H9 (cell line): ENCODE measurements around the gene SEMA5A. TPM values are rescaled to one million over a fixed set of nuclear protein-coding genes. Genes with fewer than 3 reads are reported as not detected.

Source experiments
- DNase-seq: peaks from one replicate; pipeline ENCODE4 v3.0.0-alpha.2; 2017
- H2AFZ ChIP-seq: one replicate; pipeline ENCODE4 v1.6.1; 2013; ENCODE audit warnings: mild to moderate bottlenecking, low read length, control low read depth, moderate library complexity
- H2AK5ac ChIP-seq: 2 replicates; pipeline ENCODE4 v1.6.1; 2013; ENCODE audit warnings: low read length, control low read depth, mixed read lengths; ENCODE audit not compliant: insufficient read length
- H2BK120ac ChIP-seq: one replicate; pipeline ENCODE4 v1.6.1; 2013; ENCODE audit warnings: low read depth, mild to moderate bottlenecking, low read length, control low read depth, inconsistent platforms; ENCODE audit not compliant: poor library complexity, severe bottlenecking
- H2BK12ac ChIP-seq: 2 replicates; pipeline ENCODE4 v1.6.1; 2013; ENCODE audit warnings: low read length, control low read depth, mixed read lengths, low read depth; ENCODE audit not compliant: insufficient read length
- H2BK15ac ChIP-seq: 2 replicates; pipeline ENCODE4 v1.6.1; 2013; ENCODE audit warnings: low read depth, low read length, control low read depth
- H2BK20ac ChIP-seq: one replicate; pipeline ENCODE4 v1.6.1; 2013; ENCODE audit warnings: low read depth, mild to moderate bottlenecking, low read length, control low read depth, inconsistent platforms; ENCODE audit not compliant: poor library complexity, severe bottlenecking
- H2BK5ac ChIP-seq: 2 replicates; pipeline ENCODE4 v1.6.1; 2013; ENCODE audit warnings: low read length, control low read depth, mixed read lengths; ENCODE audit not compliant: insufficient read length
- H3K14ac ChIP-seq: 2 replicates; pipeline ENCODE4 v1.6.1; 2013; ENCODE audit warnings: low read length, control low read depth; ENCODE audit not compliant: insufficient read depth
- H3K18ac ChIP-seq: 2 replicates; pipeline ENCODE4 v1.6.1; 2013; ENCODE audit warnings: low read depth, mild to moderate bottlenecking, mixed read lengths, low read length, control low read depth; ENCODE audit not compliant: insufficient read length
- H3K23ac ChIP-seq: 2 replicates; pipeline ENCODE4 v1.6.1; 2013; ENCODE audit warnings: low read length, control low read depth, mixed read lengths, low read depth; ENCODE audit not compliant: insufficient read length
- H3K23me2 ChIP-seq: 2 replicates; pipeline ENCODE4 v1.6.1; 2013; ENCODE audit warnings: low read depth, mild to moderate bottlenecking, mixed read lengths, low read length, control low read depth; ENCODE audit not compliant: insufficient read length, poor library complexity, severe bottlenecking
- H3K27ac ChIP-seq: 2 replicates; pipeline ENCODE4 v1.5.1; 2013; ENCODE audit warnings: low read length, control low read depth, mixed read lengths, low read depth; ENCODE audit not compliant: insufficient read length
- H3K27me3 ChIP-seq: 2 replicates; pipeline ENCODE4 v1.6.1; 2013; ENCODE audit warnings: low read length, control low read depth, inconsistent platforms; ENCODE audit not compliant: insufficient read depth
- H3K4ac ChIP-seq: 2 replicates; pipeline ENCODE4 v1.6.1; 2013; ENCODE audit warnings: low read depth, mild to moderate bottlenecking, control low read depth, inconsistent platforms, low read length, moderate library complexity
- H3K4me1 ChIP-seq: 2 replicates; pipeline ENCODE4 v1.6.1; 2013; ENCODE audit warnings: low read length, control low read depth, inconsistent platforms; ENCODE audit not compliant: insufficient read depth
- H3K4me2 ChIP-seq: 2 replicates; pipeline ENCODE4 v1.6.1; 2013; ENCODE audit warnings: low read length, control low read depth, mixed read lengths; ENCODE audit not compliant: insufficient read length, insufficient read depth
- H3K56ac ChIP-seq: 2 replicates; pipeline ENCODE4 v1.6.1; 2013; ENCODE audit warnings: low read depth, mild to moderate bottlenecking, mixed read lengths, low read length, control low read depth; ENCODE audit not compliant: insufficient read length
- H3K79me1 ChIP-seq: 2 replicates; pipeline ENCODE4 v1.6.1; 2013; ENCODE audit warnings: low read depth, mild to moderate bottlenecking, moderate library complexity, low read length, control low read depth, inconsistent platforms; ENCODE audit not compliant: insufficient read depth, poor library complexity, severe bottlenecking
- H3K79me2 ChIP-seq: 2 replicates; pipeline ENCODE4 v1.6.1; 2013; ENCODE audit warnings: low read length, control low read depth, inconsistent platforms; ENCODE audit not compliant: insufficient read depth
- H3K9ac ChIP-seq: 2 replicates; pipeline ENCODE4 v1.6.1; 2013; ENCODE audit warnings: low read length, control low read depth, mixed read lengths; ENCODE audit not compliant: insufficient read length; ENCODE audit errors: extremely low read depth
- H3K9me3 ChIP-seq: one replicate; pipeline ENCODE4 v1.6.1; 2013; ENCODE audit warnings: low read depth, low read length, inconsistent platforms; ENCODE audit not compliant: control insufficient read depth
- H3T11ph ChIP-seq: one replicate; pipeline ENCODE4 v1.6.1; 2013; ENCODE audit warnings: mild to moderate bottlenecking, low read length, control low read depth, inconsistent platforms
- H4K20me1 ChIP-seq: one replicate; pipeline ENCODE4 v1.6.1; 2013; ENCODE audit not compliant: control insufficient read depth, insufficient read length, insufficient read depth
- H4K5ac ChIP-seq: 2 replicates; pipeline ENCODE4 v1.6.1; 2013; ENCODE audit warnings: low read depth, mild to moderate bottlenecking, mixed read lengths, low read length, control low read depth; ENCODE audit not compliant: insufficient read length
- H4K8ac ChIP-seq: replicated peaks from 2 replicates; pipeline ENCODE4 v1.6.1; 2013; ENCODE audit warnings: low read length, control low read depth, mixed read lengths, low read depth; ENCODE audit not compliant: insufficient read length
- H4K91ac ChIP-seq: 2 replicates; pipeline ENCODE4 v1.6.1; 2013; ENCODE audit warnings: low read depth, mild to moderate bottlenecking, moderate library complexity, mixed read lengths, low read length, control low read depth; ENCODE audit not compliant: insufficient read length
- H3K27ac Mint-ChIP-seq, 3 experiments: 2 replicates in 2 of 3; 3 replicates in 1 of 3; pipeline ENCODE4 v1.8.0; 2020 to 2021; ENCODE audit warnings: mixed read lengths in 3 of 3, mild to moderate bottlenecking in 1 of 3, moderate library complexity in 1 of 3
- H3K27me3 Mint-ChIP-seq: 2 replicates; pipeline ENCODE4 v1.8.0; 2021; ENCODE audit warnings: low read depth, mild to moderate bottlenecking, moderate library complexity, mixed read lengths
- H3K36me3 Mint-ChIP-seq, 3 experiments: 2 replicates in 2 of 3; 3 replicates in 1 of 3; pipeline ENCODE4 v1.8.0; 2020 to 2021; ENCODE audit warnings: low read depth in 3 of 3, mixed read lengths in 3 of 3; ENCODE audit not compliant: insufficient read depth in 1 of 3
- H3K4me1 Mint-ChIP-seq, 2 experiments: 2 replicates each; pipeline ENCODE4 v1.8.0; 2020; ENCODE audit warnings: mixed read lengths in 2 of 2
- H3K4me3 Mint-ChIP-seq, 2 experiments: 2 replicates in 1 of 2; 3 replicates in 1 of 2; pipeline ENCODE4 v1.8.0; 2020 to 2021; ENCODE audit warnings: mild to moderate bottlenecking in 2 of 2, mixed read lengths in 2 of 2, moderate library complexity in 1 of 2
- H3K9me3 Mint-ChIP-seq, 2 experiments: 2 replicates in 1 of 2; 3 replicates in 1 of 2; pipeline ENCODE4 v1.8.0; 2020; ENCODE audit warnings: mild to moderate bottlenecking in 2 of 2, mixed read lengths in 2 of 2, moderate library complexity in 1 of 2
- WGBS: extraction: QIAGEN DNeasy Blood & Tissue Kit; methylation state at CpG from one replicate; pipeline ENCODE4 v1.1.7; 2013; ENCODE audit warnings: missing lambda C conversion rate, low lambda C conversion rate, mixed read lengths; ENCODE audit not compliant: insufficient read length; ENCODE audit errors: extremely low coverage; 5-methylcytosine and 5-hydroxymethylcytosine counted together
- total RNA-seq: library from RNA; stranded (reverse); gene quantifications from 2 replicates; pipeline ENCODE4 v1.2.1, GENCODE V29; 2021
- TF ChIP-seq, protein P1 (sequence below): fragments of 200-600 bp; sonication (generic); conservative IDR thresholded peaks from 3 replicates; pipeline ENCODE4 v1.8.0; 2021; ENCODE audit warnings: antibody characterized with exemption, mild to moderate bottlenecking

SEMA5A gene
- total RNA-seq, 1 experiment from 2014 or later = 4.3 TPM

DNA sequence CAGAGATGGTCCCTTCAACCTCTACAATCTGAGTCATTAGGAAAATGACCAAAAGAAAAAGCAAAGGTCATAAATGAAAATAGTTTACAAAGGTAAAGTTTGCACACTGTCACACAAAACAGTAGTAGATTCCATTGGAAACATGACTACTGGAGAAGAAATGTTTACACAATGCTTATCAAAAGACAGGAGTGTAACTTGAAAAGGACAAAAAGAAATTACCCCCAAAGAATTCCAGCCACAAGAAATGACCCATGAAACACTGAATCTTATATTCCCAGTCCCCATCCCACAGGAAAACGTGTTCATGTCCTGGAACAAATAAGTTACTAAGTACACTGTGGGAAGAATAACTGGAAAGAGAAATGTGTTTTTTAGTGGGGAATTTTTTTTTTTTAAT, 385.1 kb downstream of the SEMA5A start:
- no peaks in the 10 kb centered on the region for H3K27me3 Mint-ChIP-seq

More for the DNA sequence above, 385.1 kb downstream of the SEMA5A start:
- no peaks in the 10 kb centered on the region for H3K9me3 ChIP-seq
- no peaks in the 10 kb centered on the region for H3K79me2 ChIP-seq
- no peak for DNase-seq
- no peak overlapping the region for H2BK12ac ChIP-seq
- no peaks in the 10 kb centered on the region for H3K27me3 ChIP-seq
- H2AK5ac ChIP-seq = no peak overlapping the region
- H3K18ac ChIP-seq = no peak overlapping the region
- no peak overlapping the region for H3K9ac ChIP-seq
- Mint-ChIP-seq H3K27ac (no peak overlapping the region), H3K4me1 (peaks cover 0 to 2% of the 10 kb centered on the region in 2 experiments; a peak in 1 of 4 replicates), H3K4me3 (no peak overlapping the region), H3K36me3 (no peaks in the 10 kb centered on the region; a peak in 1 of 7 replicates), H3K9me3 (no peaks in the 10 kb centered on the region; a peak in 1 of 5 replicates)
- no peak overlapping the region for H4K5ac ChIP-seq
- no peak overlapping the region for H2BK120ac ChIP-seq
- no peak overlapping the region for H3K4ac ChIP-seq
- no peak overlapping the region for H2BK15ac ChIP-seq
- H3K27ac ChIP-seq = no peak overlapping the region
- H4K91ac ChIP-seq = no peak overlapping the region
- H3K4me2 ChIP-seq = no peak overlapping the region
- H3K56ac ChIP-seq = no peak overlapping the region
- TF ChIP-seq, protein P1, sequence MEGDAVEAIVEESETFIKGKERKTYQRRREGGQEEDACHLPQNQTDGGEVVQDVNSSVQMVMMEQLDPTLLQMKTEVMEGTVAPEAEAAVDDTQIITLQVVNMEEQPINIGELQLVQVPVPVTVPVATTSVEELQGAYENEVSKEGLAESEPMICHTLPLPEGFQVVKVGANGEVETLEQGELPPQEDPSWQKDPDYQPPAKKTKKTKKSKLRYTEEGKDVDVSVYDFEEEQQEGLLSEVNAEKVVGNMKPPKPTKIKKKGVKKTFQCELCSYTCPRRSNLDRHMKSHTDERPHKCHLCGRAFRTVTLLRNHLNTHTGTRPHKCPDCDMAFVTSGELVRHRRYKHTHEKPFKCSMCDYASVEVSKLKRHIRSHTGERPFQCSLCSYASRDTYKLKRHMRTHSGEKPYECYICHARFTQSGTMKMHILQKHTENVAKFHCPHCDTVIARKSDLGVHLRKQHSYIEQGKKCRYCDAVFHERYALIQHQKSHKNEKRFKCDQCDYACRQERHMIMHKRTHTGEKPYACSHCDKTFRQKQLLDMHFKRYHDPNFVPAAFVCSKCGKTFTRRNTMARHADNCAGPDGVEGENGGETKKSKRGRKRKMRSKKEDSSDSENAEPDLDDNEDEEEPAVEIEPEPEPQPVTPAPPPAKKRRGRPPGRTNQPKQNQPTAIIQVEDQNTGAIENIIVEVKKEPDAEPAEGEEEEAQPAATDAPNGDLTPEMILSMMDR = no peak
- no CpG with 5 or more reads among the region's 1 CpG for WGBS
- H2BK5ac ChIP-seq = no peak overlapping the region
- H4K8ac ChIP-seq = no peak overlapping the region
- H3K23me2 ChIP-seq = no peaks in the 10 kb centered on the region
- no peak overlapping the region for H2AFZ ChIP-seq
- no peaks in the 10 kb centered on the region for H3K4me1 ChIP-seq
- H3K23ac ChIP-seq = no peak overlapping the region
- H4K20me1 ChIP-seq = no peaks in the 10 kb centered on the region
- no peak overlapping the region for H3K14ac ChIP-seq
- H3T11ph ChIP-seq = no peak overlapping the region
- H3K79me1 ChIP-seq = no peaks in the 10 kb centered on the region
- H2BK20ac ChIP-seq = no peak overlapping the region
